ENCODE results near the gene BICD2.

BICD2 gene

GRCh38 chr9:92767066-92768054 is 2.7 kb upstream of the BICD2 start:
- no peak for DNase-seq (ENCODE audit: low spot score in 2 of 2)
- peak overlapping the region; percentile 21 for H3K4me3 Mint-ChIP-seq

GRCh38 chr9:92764988-92765936 is 629 bp upstream of the BICD2 start:
- peak overlapping the region; percentile 79 for H3K4me3 Mint-ChIP-seq
- DNase-seq (ENCODE audit: low spot score in 2 of 2) (peak; percentile 94 to 98), ATAC-seq (replicated peaks; ENCODE audit: extremely low read depth, poor library complexity, severe bottlenecking) (peak; percentile 91)
- peak overlapping the region; percentile 88 for H3K27ac Mint-ChIP-seq (ENCODE audit: low read depth)
- no peaks in the 10 kb centered on the region for H3K27me3 Mint-ChIP-seq
- H3K9me3 Mint-ChIP-seq = no peaks in the 10 kb centered on the region
- peaks cover 6% of the 10 kb centered on the region for H3K36me3 Mint-ChIP-seq (ENCODE audit: insufficient read depth)
- peaks cover 44% of the 10 kb centered on the region for H3K4me1 Mint-ChIP-seq

More at GRCh38 chr9:92767066-92768054, 2.7 kb upstream of the BICD2 start:
- ATAC-seq (replicated peaks; ENCODE audit: extremely low read depth, poor library complexity, severe bottlenecking) = no peak
- Mint-ChIP-seq H3K27me3 (no peaks in the 10 kb centered on the region), H3K27ac (ENCODE audit: low read depth) (no peak overlapping the region), H3K9me3 (no peaks in the 10 kb centered on the region), H3K4me1 (peaks cover 24% of the 10 kb centered on the region), H3K36me3 (ENCODE audit: insufficient read depth) (peaks cover 6% of the 10 kb centered on the region)

GRCh38 chr9:92763721-92764380 is 782 bp downstream of the BICD2 start:
- DNase-seq (ENCODE audit: low spot score in 2 of 2) (no peak), ATAC-seq (replicated peaks; ENCODE audit: extremely low read depth, poor library complexity, severe bottlenecking) (no peak)
- Mint-ChIP-seq H3K4me3 (peak overlapping the region; percentile 79), H3K27ac (ENCODE audit: low read depth) (peak overlapping the region; percentile 88), H3K9me3 (no peaks in the 10 kb centered on the region), H3K27me3 (no peaks in the 10 kb centered on the region), H3K4me1 (peaks cover 44% of the 10 kb centered on the region), H3K36me3 (ENCODE audit: insufficient read depth) (peaks cover 6% of the 10 kb centered on the region)

GRCh38 chr9:92762781-92763708 is 1.6 kb downstream of the BICD2 start:
- DNase-seq (ENCODE audit: low spot score in 2 of 2) (no peak), ATAC-seq (replicated peaks; ENCODE audit: extremely low read depth, poor library complexity, severe bottlenecking) (no peak)
- peak overlapping the region; percentile 79 for H3K4me3 Mint-ChIP-seq
- H3K4me1 Mint-ChIP-seq = peaks cover 44% of the 10 kb centered on the region
- H3K36me3 Mint-ChIP-seq (ENCODE audit: insufficient read depth) = peaks cover 7% of the 10 kb centered on the region
- no peaks in the 10 kb centered on the region for H3K27me3 Mint-ChIP-seq
- H3K27ac Mint-ChIP-seq (ENCODE audit: low read depth) = peak overlapping the region; percentile 88
- H3K9me3 Mint-ChIP-seq = no peaks in the 10 kb centered on the region

- Mint-ChIP-seq H3K27ac (ENCODE audit: low read depth) (peak overlapping the region; percentile 88), H3K27me3 (no peaks in the 10 kb centered on the region), H3K9me3 (no peaks in the 10 kb centered on the region), H3K36me3 (ENCODE audit: insufficient read depth) (peaks cover 7% of the 10 kb centered on the region), H3K4me1 (peaks cover 44% of the 10 kb centered on the region), H3K4me3 (peak overlapping the region; percentile 79)
- no peak for ATAC-seq (replicated peaks; ENCODE audit: extremely low read depth, poor library complexity, severe bottlenecking)
- no peak for DNase-seq (ENCODE audit: low spot score in 2 of 2)
These were observed 2.4 kb downstream of the BICD2 start for GRCh38 chr9:92762196-92762595.

GRCh38 chr9:92761686-92762085 is 2.9 kb downstream of the BICD2 start:
- Mint-ChIP-seq H3K9me3 (no peaks in the 10 kb centered on the region), H3K27me3 (no peaks in the 10 kb centered on the region), H3K27ac (ENCODE audit: low read depth) (peak overlapping the region; percentile 88), H3K4me3 (no peak overlapping the region), H3K4me1 (peaks cover 44% of the 10 kb centered on the region), H3K36me3 (ENCODE audit: insufficient read depth) (peaks cover 7% of the 10 kb centered on the region)
- DNase-seq (ENCODE audit: low spot score in 2 of 2) (no peak), ATAC-seq (replicated peaks; ENCODE audit: extremely low read depth, poor library complexity, severe bottlenecking) (no peak)

GRCh38 chr9:92760494-92760893 is 4.1 kb downstream of the BICD2 start:
- peaks cover 37% of the 10 kb centered on the region for H3K4me1 Mint-ChIP-seq
- no peaks in the 10 kb centered on the region for H3K9me3 Mint-ChIP-seq
- peaks cover 9% of the 10 kb centered on the region for H3K36me3 Mint-ChIP-seq (ENCODE audit: insufficient read depth)
- no peak overlapping the region for H3K4me3 Mint-ChIP-seq
- ATAC-seq (replicated peaks; ENCODE audit: extremely low read depth, poor library complexity, severe bottlenecking) (no peak), DNase-seq (ENCODE audit: low spot score in 2 of 2) (no peak)
- no peak overlapping the region for H3K27ac Mint-ChIP-seq (ENCODE audit: low read depth)
- H3K27me3 Mint-ChIP-seq = no peaks in the 10 kb centered on the region

GRCh38 chr9:92760070-92760469 is 4.6 kb downstream of the BICD2 start:
- no peak overlapping the region for H3K4me3 Mint-ChIP-seq
- no peaks in the 10 kb centered on the region for H3K27me3 Mint-ChIP-seq
- H3K36me3 Mint-ChIP-seq (ENCODE audit: insufficient read depth) = peaks cover 7% of the 10 kb centered on the region
- DNase-seq (ENCODE audit: low spot score in 2 of 2) = no peak
- H3K27ac Mint-ChIP-seq (ENCODE audit: low read depth) = no peak overlapping the region
- no peak for ATAC-seq (replicated peaks; ENCODE audit: extremely low read depth, poor library complexity, severe bottlenecking)
- H3K4me1 Mint-ChIP-seq = peaks cover 36% of the 10 kb centered on the region
- H3K9me3 Mint-ChIP-seq = no peaks in the 10 kb centered on the region

- Mint-ChIP-seq H3K36me3 (ENCODE audit: insufficient read depth) (peaks cover 3% of the 10 kb centered on the region), H3K27ac (ENCODE audit: low read depth) (no peak overlapping the region), H3K9me3 (no peaks in the 10 kb centered on the region), H3K4me1 (peaks cover 36% of the 10 kb centered on the region), H3K4me3 (no peak overlapping the region), H3K27me3 (no peaks in the 10 kb centered on the region)
- ATAC-seq (replicated peaks; ENCODE audit: extremely low read depth, poor library complexity, severe bottlenecking) = no peak
- no peak for DNase-seq (ENCODE audit: low spot score in 2 of 2)
These were observed 5.2 kb downstream of the BICD2 start for GRCh38 chr9:92759446-92759845.

GRCh38 chr9:92756792-92757191 is 7.8 kb downstream of the BICD2 start:
- DNase-seq (ENCODE audit: low spot score in 2 of 2) (no peak), ATAC-seq (replicated peaks; ENCODE audit: extremely low read depth, poor library complexity, severe bottlenecking) (no peak)
- H3K4me1 Mint-ChIP-seq = peaks cover 34% of the 10 kb centered on the region
- no peak overlapping the region for H3K4me3 Mint-ChIP-seq
- H3K9me3 Mint-ChIP-seq = no peaks in the 10 kb centered on the region
- H3K36me3 Mint-ChIP-seq (ENCODE audit: insufficient read depth) = peaks cover 3% of the 10 kb centered on the region
- H3K27ac Mint-ChIP-seq (ENCODE audit: low read depth) = peak overlapping the region; percentile 72
- H3K27me3 Mint-ChIP-seq = no peaks in the 10 kb centered on the region

- no peaks in the 10 kb centered on the region for H3K9me3 Mint-ChIP-seq
- ATAC-seq (replicated peaks; ENCODE audit: extremely low read depth, poor library complexity, severe bottlenecking) (no peak), DNase-seq (ENCODE audit: low spot score in 2 of 2) (no peak)
- H3K4me3 Mint-ChIP-seq = no peak overlapping the region
- H3K36me3 Mint-ChIP-seq (ENCODE audit: insufficient read depth) = peaks cover 3% of the 10 kb centered on the region
- H3K4me1 Mint-ChIP-seq = peaks cover 42% of the 10 kb centered on the region
- H3K27ac Mint-ChIP-seq (ENCODE audit: low read depth) = no peak overlapping the region
- H3K27me3 Mint-ChIP-seq = no peaks in the 10 kb centered on the region
These were observed 10.4 kb downstream of the BICD2 start for GRCh38 chr9:92754091-92754745.

Data from central memory CD8-positive, alpha-beta T cell (primary cell).